Measurements from ENCODE around the gene EXOSC7. TPM values are rescaled to one million over a fixed set of nuclear protein-coding genes. Genes with fewer than 3 reads are reported as not detected.

EXOSC7 gene
- total and polyA plus RNA-seq, 9 of the 15 experiments (the other 6 are each of a cell fraction or from before 2014, with no cell fraction given): 88.5 to 237 (median 112) TPM

GRCh38 chr3:45055032-45055410 lies 79.0 kb downstream of the EXOSC7 start:
- ATAC-seq (no peak), FAIRE-seq (no peak), DNase-seq (ENCODE audit: extremely low read depth in 1 of 4, low spot score in 3 of 4) (no peak)
- Histone ChIP-seq H3K4me2 (ENCODE audit: insufficient read depth, low read length) (no peak overlapping the region), H3K4me3 (no peak overlapping the region), H3K27ac (ENCODE audit: extremely low read depth, low read depth, low read length) (peak overlapping the region; percentile 32; the same call in 2 of the 3 replicates), H2AFZ (ENCODE audit: low read depth, low read length) (peak overlapping the region; percentile 48), H4K20me1 (replicated peaks; ENCODE audit: control insufficient read depth, insufficient read depth, low read length) (no peaks in the 10 kb centered on the region), H3K9me1 (ENCODE audit: control insufficient read depth, insufficient read depth, low read length) (no peaks in the 10 kb centered on the region), H3K36me3 (ENCODE audit: control insufficient read depth, insufficient read depth, low read length) (no peaks in the 10 kb centered on the region), H3K27me3 (ENCODE audit: control insufficient read depth in 2 of 2, insufficient read depth in 2 of 2, low read length in 2 of 2) (no peaks in the 10 kb centered on the region), H3K9ac (ENCODE audit: insufficient read depth in 1 of 2, low read depth in 2 of 2, low read length in 2 of 2) (peak overlapping the region in 1 of 2 experiments; percentile 14; a peak in 1 of 4 replicates), H3K9me3 (replicated peaks; ENCODE audit: control insufficient read depth, insufficient read depth, low read depth, low read length) (no peaks in the 10 kb centered on the region), H3K4me1 (replicated peaks in 1 of 2; ENCODE audit: control insufficient read depth in 2 of 2, insufficient read depth in 2 of 2, low read length in 2 of 2) (peaks cover 19 to 69% of the 10 kb centered on the region in 2 experiments), H3K79me2 (ENCODE audit: control insufficient read depth, insufficient read depth, low read length) (no peaks in the 10 kb centered on the region)
- 52% methylated on average over 2 of the region's 2 CpGs for WGBS (ENCODE audit: insufficient coverage, low coverage, missing lambda C conversion rate)
- CTCF ChIA-PET (ENCODE audit: low intra/inter-chr PET ratio): interaction anchor here (0.6 to 1.4 kb wide), 3 partner anchors 17 to 155 kb away, joined by 3 to 4 read pairs (median 3); no protein-coding TSS in a partner anchor
- intact Hi-C loops (cut with micrococcal nuclease): loop anchor here (1.0 to 2.0 kb wide), 2 partner anchors 15 to 38 kb away; no protein-coding TSS in a partner anchor
- POLR2A ChIA-PET: interaction anchor here (0.6 to 6.1 kb wide), 3 partner anchors 12 to 37 kb away, joined by 4 to 32 read pairs (median 4); no protein-coding TSS in a partner anchor
- no TSS peak for BruUV-seq (replicated peaks)
- in situ Hi-C loops (cut with MboI): no loop called here
- TF ChIP-seq JUND (IDR thresholded peaks at IDR 0.05; ENCODE audit: borderline replicate concordance, low read depth, low read length) (peak; percentile 92), JUND (tag; IDR thresholded peaks at IDR 0.05; ENCODE audit: borderline replicate concordance, low read depth, low read length) (peak; percentile 89), ETS1 (conservative IDR thresholded peaks at IDR 0.05; ENCODE audit: control insufficient read depth, low read depth, low read length) (no peak), PPARD (CRISPR knock-in tag; IDR thresholded peaks at IDR 0.05) (no peak), GATA2 (CRISPR knock-in tag; IDR thresholded peaks at IDR 0.05) (no peak), ZNF507 (tag; conservative IDR thresholded peaks at IDR 0.05) (no peak), NFATC3 (IDR thresholded peaks at IDR 0.05) (0 out of 2 replicates have a peak, but pooled peaks have one; percentile 7), ZNF696 (CRISPR knock-in tag; conservative IDR thresholded peaks at IDR 0.05) (no peak), FOSL1 (tag; conservative IDR thresholded peaks at IDR 0.05) (peak; percentile 84), ZNF644 (tag; IDR thresholded peaks at IDR 0.05; ENCODE audit: low read depth) (no peak), ZNF512 (tag; IDR thresholded peaks at IDR 0.05) (peak; percentile 16; the same call in 1 of the 2 replicates), HDGF (IDR thresholded peaks at IDR 0.05) (no peak), NCOA1 (IDR thresholded peaks at IDR 0.05; ENCODE audit: low read depth) (no peak), PATZ1 (CRISPR knock-in tag; IDR thresholded peaks at IDR 0.05; ENCODE audit: borderline replicate concordance) (no peak), NEUROD1 (IDR thresholded peaks at IDR 0.05; ENCODE audit: borderline replicate concordance, low read depth, low read length, partially characterized antibody) (no peak), ETS2 (tag; IDR thresholded peaks at IDR 0.05; ENCODE audit: borderline replicate concordance, poor library complexity, severe bottlenecking) (no peak), E2F3 (CRISPR knock-in tag; IDR thresholded peaks at IDR 0.05) (no peak), MBD2 (IDR thresholded peaks at IDR 0.05; ENCODE audit: borderline replicate concordance, low read depth) (no peak), MXI1 (IDR thresholded peaks at IDR 0.05; ENCODE audit: low read depth, low read length) (no peak)

Measured in K562 (cell line).